AG09309 (cell line): ENCODE results near the gene SCNN1B.

Experiments
- DNase-seq: peaks from one replicate; pipeline ENCODE4 v3.0.0-alpha.2; 2010; ENCODE audit warnings: low read depth
- H3K4me3 ChIP-seq: 2 replicates; pipeline ENCODE4 v1.5.1; 2011; ENCODE audit warnings: mild to moderate bottlenecking, low read depth, low read length, moderate library complexity; ENCODE audit not compliant: control insufficient read depth
- CTCF ChIP-seq: IDR thresholded peaks from 2 replicates; pipeline ENCODE4 v1.5.1; 2011; ENCODE audit warnings: mild to moderate bottlenecking, low read depth, low read length, inconsistent platforms; ENCODE audit not compliant: insufficient read depth, control insufficient read depth; ENCODE audit errors: missing control alignments

SCNN1B gene

GRCh38 chr16:23408823-23409298, 106.8 kb downstream of the SCNN1B start:
- no peak overlapping the region for H3K4me3 ChIP-seq
- peak; percentile 21 for DNase-seq
- TF ChIP-seq CTCF: no peak

DNA sequence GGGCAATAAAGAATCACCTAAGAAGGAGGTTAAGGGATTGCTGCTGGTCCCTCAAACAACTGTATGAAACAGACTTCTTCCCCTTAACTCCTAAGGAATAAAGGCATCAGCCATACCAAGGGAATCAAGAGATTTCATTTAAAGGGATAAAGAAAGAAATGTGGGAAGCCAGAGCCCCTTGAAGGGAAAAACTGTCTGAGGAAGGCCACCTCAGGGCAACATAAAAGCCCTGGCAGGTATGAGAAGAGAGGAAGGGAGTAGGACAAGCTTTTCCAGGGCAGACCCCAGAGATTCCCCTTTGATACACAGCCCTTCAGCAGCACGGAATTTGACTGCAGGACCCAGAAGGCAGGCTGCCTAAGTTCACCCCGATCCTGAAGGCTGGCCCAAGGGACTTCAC, 107.4 kb downstream of the SCNN1B start:
- TF ChIP-seq CTCF: no peak
- no peak overlapping the region for H3K4me3 ChIP-seq
- no peak for DNase-seq

- DNase-seq: no peak
- H3K4me3 ChIP-seq: no peak overlapping the region
- TF ChIP-seq CTCF: no peak
Measured at GRCh38 chr16:23410176-23410575, 108.1 kb downstream of the SCNN1B start.

GRCh38 chr16:23414731-23415130, 112.6 kb downstream of the SCNN1B start:
- TF ChIP-seq CTCF: no peak
- H3K4me3 ChIP-seq: no peak overlapping the region
- DNase-seq: no peak

GRCh38 chr16:23416816-23417215, 114.7 kb downstream of the SCNN1B start:
- no peak for TF ChIP-seq CTCF
- no peak for DNase-seq

DNA sequence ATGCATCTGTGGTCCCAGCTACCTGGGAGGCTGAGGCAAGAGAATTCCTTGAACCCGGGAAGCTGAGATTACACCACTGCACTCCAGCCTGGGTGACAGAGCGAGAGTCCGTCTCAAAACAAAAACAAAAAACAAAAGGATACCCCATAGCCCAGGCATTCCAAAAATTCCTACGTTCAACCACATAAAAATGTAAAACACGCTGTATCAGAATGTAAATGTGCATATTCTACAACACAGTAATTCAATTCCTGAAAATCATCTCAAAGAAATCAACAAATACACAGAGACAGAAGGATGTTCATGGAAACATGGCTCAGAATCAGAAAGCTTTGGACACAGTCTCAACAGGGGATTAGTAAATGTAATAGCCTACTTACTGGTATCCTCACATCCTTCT, 117.9 kb downstream of the SCNN1B start:
- DNase-seq: no peak
- TF ChIP-seq CTCF: no peak
- no peak overlapping the region for H3K4me3 ChIP-seq

More at GRCh38 chr16:23416816-23417215, 114.7 kb downstream of the SCNN1B start:
- no peak overlapping the region for H3K4me3 ChIP-seq
